K562 (cell line): Measurements from ENCODE around the gene GPR153.

Source experiments
- ASH1L ChIP-seq: fragments of 450-650 bp; IDR thresholded peaks from 2 replicates; pipeline ENCODE4 v1.6.1; 2018; ENCODE audit warnings: borderline replicate concordance, mild to moderate bottlenecking, low read depth; ENCODE audit not compliant: partially characterized antibody
- CTCF ChIP-seq, 3 experiments: IDR thresholded peaks in 2 of 3; conservative IDR thresholded peaks in 1 of 3; 2 replicates each; pipeline ENCODE4 v1.5.1; 2011 to 2012; ENCODE audit warnings: low read length in 3 of 3, mild to moderate bottlenecking in 3 of 3, control low read depth in 2 of 3, improper control_type of control experiment in 1 of 3, inconsistent platforms in 1 of 3, low read depth in 1 of 3, mixed read lengths in 1 of 3, moderate library complexity in 1 of 3; ENCODE audit not compliant: insufficient read depth in 2 of 3
- MAFG ChIP-seq: fragments of 450-650 bp; conservative IDR thresholded peaks from 2 replicates; pipeline ENCODE4 v1.6.1; 2016; ENCODE audit warnings: missing genetic modification characterization, missing compliant biosample characterization
- NCOR1 ChIP-seq: fragments of 450-650 bp; IDR thresholded peaks from 2 replicates; pipeline ENCODE4 v1.6.1; 2016; ENCODE audit warnings: mild to moderate bottlenecking, moderate library complexity
- POLR2A ChIP-seq: fragments of 450-650 bp; conservative IDR thresholded peaks from 2 replicates; pipeline ENCODE4 v1.6.1; 2016
- POLR2AphosphoS2 ChIP-seq: IDR thresholded peaks from 2 replicates; pipeline ENCODE4 v1.6.1; 2012; ENCODE audit warnings: low read length, improper control_type of control experiment
- POLR2AphosphoS5 ChIP-seq: IDR thresholded peaks from 2 replicates; pipeline ENCODE4 v1.6.1; 2011; ENCODE audit warnings: mild to moderate bottlenecking, low read depth, low read length, moderate library complexity; ENCODE audit not compliant: control insufficient read depth, insufficient read depth
- TAF1 ChIP-seq: IDR thresholded peaks from 2 replicates; pipeline ENCODE4 v1.6.1; 2011; ENCODE audit warnings: mild to moderate bottlenecking, low read length, moderate library complexity; ENCODE audit not compliant: insufficient read depth, control insufficient read depth, severe bottlenecking; ENCODE audit errors: extremely low read depth
- TF ChIP-seq, protein P1 (sequence below), 2 experiments: fragments of 450-650 bp in 1 of 2; sonication (generic) in 1 of 2; formaldehyde crosslinking in 1 of 2; IDR thresholded peaks in 1 of 2; conservative IDR thresholded peaks in 1 of 2; 2 replicates each; pipeline versions ENCODE4 v1.6.1 to v1.8.1; 2016 to 2023; ENCODE audit warnings: mild to moderate bottlenecking in 2 of 2, moderate library complexity in 2 of 2, inconsistent platforms in 1 of 2, missing genetic modification reagents in 1 of 2
- TF ChIP-seq, protein P2 (sequence below): sonication (generic); formaldehyde crosslinking; IDR thresholded peaks from 2 replicates; pipeline ENCODE4 v1.8.0; 2023; ENCODE audit warnings: mild to moderate bottlenecking, missing genetic modification reagents

DNA sequence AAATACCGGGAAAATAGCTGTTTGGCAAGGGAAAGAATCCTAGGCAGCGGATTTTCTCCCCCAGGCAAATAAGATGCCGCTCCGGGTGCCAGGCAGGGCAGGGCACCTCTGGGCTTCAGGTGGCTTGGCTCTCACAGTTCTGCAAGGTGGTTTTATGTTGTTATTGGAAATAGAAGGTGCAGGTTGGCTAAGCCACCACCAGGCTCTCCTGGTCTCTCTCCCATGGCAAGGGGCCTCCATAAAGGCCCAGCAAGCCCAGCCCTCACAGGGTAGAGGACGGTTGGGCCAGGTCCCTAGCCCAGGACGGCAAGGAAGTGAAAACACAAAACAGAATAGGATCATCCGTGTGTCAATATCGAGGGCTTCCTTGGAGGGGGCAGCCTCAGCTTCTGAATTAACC lies 37.6 kb upstream of the GPR153 start:
- no peak for TF ChIP-seq NCOR1
- TF ChIP-seq, protein P1, sequence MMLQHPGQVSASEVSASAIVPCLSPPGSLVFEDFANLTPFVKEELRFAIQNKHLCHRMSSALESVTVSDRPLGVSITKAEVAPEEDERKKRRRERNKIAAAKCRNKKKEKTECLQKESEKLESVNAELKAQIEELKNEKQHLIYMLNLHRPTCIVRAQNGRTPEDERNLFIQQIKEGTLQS (IDR thresholded peaks at IDR 0.05): no peak
- TF ChIP-seq, protein P1 (CRISPR knock-in tag; conservative IDR thresholded peaks at IDR 0.05): no peak
- TF ChIP-seq, protein P2, sequence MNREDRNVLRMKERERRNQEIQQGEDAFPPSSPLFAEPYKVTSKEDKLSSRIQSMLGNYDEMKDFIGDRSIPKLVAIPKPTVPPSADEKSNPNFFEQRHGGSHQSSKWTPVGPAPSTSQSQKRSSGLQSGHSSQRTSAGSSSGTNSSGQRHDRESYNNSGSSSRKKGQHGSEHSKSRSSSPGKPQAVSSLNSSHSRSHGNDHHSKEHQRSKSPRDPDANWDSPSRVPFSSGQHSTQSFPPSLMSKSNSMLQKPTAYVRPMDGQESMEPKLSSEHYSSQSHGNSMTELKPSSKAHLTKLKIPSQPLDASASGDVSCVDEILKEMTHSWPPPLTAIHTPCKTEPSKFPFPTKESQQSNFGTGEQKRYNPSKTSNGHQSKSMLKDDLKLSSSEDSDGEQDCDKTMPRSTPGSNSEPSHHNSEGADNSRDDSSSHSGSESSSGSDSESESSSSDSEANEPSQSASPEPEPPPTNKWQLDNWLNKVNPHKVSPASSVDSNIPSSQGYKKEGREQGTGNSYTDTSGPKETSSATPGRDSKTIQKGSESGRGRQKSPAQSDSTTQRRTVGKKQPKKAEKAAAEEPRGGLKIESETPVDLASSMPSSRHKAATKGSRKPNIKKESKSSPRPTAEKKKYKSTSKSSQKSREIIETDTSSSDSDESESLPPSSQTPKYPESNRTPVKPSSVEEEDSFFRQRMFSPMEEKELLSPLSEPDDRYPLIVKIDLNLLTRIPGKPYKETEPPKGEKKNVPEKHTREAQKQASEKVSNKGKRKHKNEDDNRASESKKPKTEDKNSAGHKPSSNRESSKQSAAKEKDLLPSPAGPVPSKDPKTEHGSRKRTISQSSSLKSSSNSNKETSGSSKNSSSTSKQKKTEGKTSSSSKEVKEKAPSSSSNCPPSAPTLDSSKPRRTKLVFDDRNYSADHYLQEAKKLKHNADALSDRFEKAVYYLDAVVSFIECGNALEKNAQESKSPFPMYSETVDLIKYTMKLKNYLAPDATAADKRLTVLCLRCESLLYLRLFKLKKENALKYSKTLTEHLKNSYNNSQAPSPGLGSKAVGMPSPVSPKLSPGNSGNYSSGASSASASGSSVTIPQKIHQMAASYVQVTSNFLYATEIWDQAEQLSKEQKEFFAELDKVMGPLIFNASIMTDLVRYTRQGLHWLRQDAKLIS (CRISPR knock-in tag): no peak
- no peak for TF ChIP-seq POLR2AphosphoS2
- no peak for TF ChIP-seq TAF1
- no peak for TF ChIP-seq ASH1L
- TF ChIP-seq CTCF (IDR thresholded peaks at IDR 0.05 in 2 of 3, conservative IDR thresholded peaks at IDR 0.05 in 1 of 3; ENCODE audit: insufficient read depth in 2 of 3, low read depth in 1 of 3, low read length in 3 of 3): 0 out of 6 replicates have a peak, but pooled peaks of 1 of the 3 experiments have one; percentile 1
- no peak for TF ChIP-seq MAFG (tag)
- TF ChIP-seq POLR2AphosphoS5: no peak
- TF ChIP-seq POLR2A: no peak
